ENCODE results near the gene COQ10B.

Gene COQ10B

GRCh38 chr2:197514754-197515153, 61.4 kb downstream of the COQ10B start:
- Histone ChIP-seq H3K4me3 (ENCODE audit: insufficient read depth in 1 of 2, low read depth in 1 of 2, low read length in 2 of 2) (peak overlapping the region in 1 of 2 experiments; percentile 96), H2AK5ac (ENCODE audit: low read length, severe bottlenecking) (no peak overlapping the region), H4K8ac (ENCODE audit: low read length) (no peak overlapping the region), H3K27ac (ENCODE audit: low read length, poor library complexity, severe bottlenecking) (peak overlapping the region; percentile 85), H3K14ac (ENCODE audit: low read length in 2 of 2) (no peak overlapping the region), H3K23ac (ENCODE audit: low read length in 2 of 2) (no peak overlapping the region), H3K27me3 (ENCODE audit: control insufficient read depth in 1 of 2, insufficient read depth in 1 of 2, low read length in 2 of 2) (no peaks in the 10 kb centered on the region), H3K4ac (ENCODE audit: low read depth in 1 of 2, low read length in 2 of 2) (no peak overlapping the region), H4K91ac (ENCODE audit: low read length) (no peak overlapping the region), H3K36me3 (ENCODE audit: control insufficient read depth in 1 of 2, insufficient read depth in 2 of 2, low read depth in 1 of 2, low read length in 2 of 2) (no peaks in the 10 kb centered on the region), H3K18ac (ENCODE audit: low read depth in 1 of 2, low read length in 2 of 2) (no peak overlapping the region), H3K79me1 (replicated peaks; ENCODE audit: low read length, poor library complexity, severe bottlenecking) (peaks cover 1% of the 10 kb centered on the region), H2BK120ac (ENCODE audit: low read depth, low read length) (no peak overlapping the region), H3K9ac (ENCODE audit: low read length) (peak overlapping the region; percentile 96), H2BK12ac (ENCODE audit: low read length in 2 of 2) (no peak overlapping the region), H2AFZ (ENCODE audit: low read depth, low read length) (no peak overlapping the region), H3K4me1 (ENCODE audit: control insufficient read depth, insufficient read depth, low read depth, low read length) (peaks cover 1% of the 10 kb centered on the region), H3K4me2 (ENCODE audit: low read length, poor library complexity, severe bottlenecking) (peak overlapping the region; percentile 98), H2BK15ac (ENCODE audit: low read depth, poor library complexity, severe bottlenecking) (no peak overlapping the region), H2BK5ac (ENCODE audit: low read depth, low read length, poor library complexity, severe bottlenecking) (no peak overlapping the region), H3K9me3 (ENCODE audit: control insufficient read depth, low read length) (no peaks in the 10 kb centered on the region)
- peak; percentile 28 for DNase-seq
- WGBS = 70% methylated on average over 3 of the region's 3 CpGs

GRCh38 chr2:197515315-197515738, 62.0 kb downstream of the COQ10B start:
- no peak overlapping the region for H3K23ac ChIP-seq (ENCODE audit: low read length in 2 of 2)
- H3K9ac ChIP-seq (ENCODE audit: low read length) = peak overlapping the region; percentile 96
- peaks cover 0 to 2% of the 10 kb centered on the region in 2 experiments for H3K36me3 ChIP-seq (ENCODE audit: control insufficient read depth in 1 of 2, insufficient read depth in 2 of 2, low read depth in 1 of 2, low read length in 2 of 2)
- no peaks in the 10 kb centered on the region for H3K27me3 ChIP-seq (ENCODE audit: control insufficient read depth in 1 of 2, insufficient read depth in 1 of 2, low read length in 2 of 2)
- 2% methylated on average over 16 of the region's 16 CpGs for WGBS
- H2AFZ ChIP-seq (ENCODE audit: low read depth, low read length) = peak overlapping the region; percentile 36
- no peak overlapping the region for H2BK120ac ChIP-seq (ENCODE audit: low read depth, low read length)
- H4K8ac ChIP-seq (ENCODE audit: low read length) = peak overlapping the region; percentile 87
- H2AK5ac ChIP-seq (ENCODE audit: low read length, severe bottlenecking) = no peak overlapping the region
- H3K27ac ChIP-seq (ENCODE audit: low read length, poor library complexity, severe bottlenecking) = peak overlapping the region; percentile 85
- peak overlapping the region; percentile 96 to 99 for H3K4me3 ChIP-seq (ENCODE audit: insufficient read depth in 1 of 2, low read depth in 1 of 2, low read length in 2 of 2)
- no peak overlapping the region for H2BK5ac ChIP-seq (ENCODE audit: low read depth, low read length, poor library complexity, severe bottlenecking)
- peak overlapping the region; percentile 52 for H2BK15ac ChIP-seq (ENCODE audit: low read depth, poor library complexity, severe bottlenecking)
- H3K79me1 ChIP-seq (replicated peaks; ENCODE audit: low read length, poor library complexity, severe bottlenecking) = peaks cover 1% of the 10 kb centered on the region
- H3K4me2 ChIP-seq (ENCODE audit: low read length, poor library complexity, severe bottlenecking) = peak overlapping the region; percentile 98
- H3K4me1 ChIP-seq (ENCODE audit: control insufficient read depth, insufficient read depth, low read depth, low read length) = peaks cover 1% of the 10 kb centered on the region
- H4K91ac ChIP-seq (ENCODE audit: low read length) = peak overlapping the region; percentile 82
- DNase-seq = peak; percentile 65
- H3K14ac ChIP-seq (ENCODE audit: low read length in 2 of 2) = peak overlapping the region in 1 of 2 experiments; percentile 35
- no peaks in the 10 kb centered on the region for H3K9me3 ChIP-seq (ENCODE audit: control insufficient read depth, low read length)
- peak overlapping the region; percentile 92 to 97 for H3K18ac ChIP-seq (ENCODE audit: low read depth in 1 of 2, low read length in 2 of 2)
- peak overlapping the region in 1 of 2 experiments; percentile 61 for H2BK12ac ChIP-seq (ENCODE audit: low read length in 2 of 2)
- peak overlapping the region; percentile 51 to 60 for H3K4ac ChIP-seq (ENCODE audit: low read depth in 1 of 2, low read length in 2 of 2)

- Histone ChIP-seq H4K91ac (ENCODE audit: low read length) (peak within 1 kb of the TSS; percentile 94), H2AK5ac (ENCODE audit: low read length, severe bottlenecking) (peak within 1 kb of the TSS; percentile 59), H2AFZ (ENCODE audit: low read depth, low read length) (peak within 1 kb of the TSS; percentile 91), H2BK120ac (ENCODE audit: low read depth, low read length) (peak within 1 kb of the TSS; percentile 71), H3K27ac (ENCODE audit: low read length, poor library complexity, severe bottlenecking) (peak within 1 kb of the TSS; percentile 85), H3K14ac (ENCODE audit: low read length in 2 of 2) (peak within 1 kb of the TSS in 1 of 2 experiments; percentile 100), H3K9me3 (ENCODE audit: control insufficient read depth, low read length) (no peaks in the 10 kb centered on the region), H3K4ac (ENCODE audit: low read depth in 1 of 2, low read length in 2 of 2) (peak within 1 kb of the TSS; percentile 77 to 99), H3K36me3 (ENCODE audit: control insufficient read depth in 1 of 2, insufficient read depth in 2 of 2, low read depth in 1 of 2, low read length in 2 of 2) (peaks cover 0 to 5% of the 10 kb centered on the region in 2 experiments), H3K27me3 (ENCODE audit: control insufficient read depth in 1 of 2, insufficient read depth in 1 of 2, low read length in 2 of 2) (no peaks in the 10 kb centered on the region), H3K79me1 (replicated peaks; ENCODE audit: low read length, poor library complexity, severe bottlenecking) (peaks cover 1% of the 10 kb centered on the region), H2BK5ac (ENCODE audit: low read depth, low read length, poor library complexity, severe bottlenecking) (peak within 1 kb of the TSS; percentile 96), H3K9ac (ENCODE audit: low read length) (peak within 1 kb of the TSS; percentile 96), H3K4me3 (ENCODE audit: insufficient read depth in 1 of 2, low read depth in 1 of 2, low read length in 2 of 2) (peak within 1 kb of the TSS; percentile 96 to 99), H3K18ac (ENCODE audit: low read depth in 1 of 2, low read length in 2 of 2) (peak within 1 kb of the TSS; percentile 97 to 100), H4K8ac (ENCODE audit: low read length) (peak within 1 kb of the TSS; percentile 95), H3K23ac (ENCODE audit: low read length in 2 of 2) (peak within 1 kb of the TSS; percentile 69 to 94), H2BK12ac (ENCODE audit: low read length in 2 of 2) (peak within 1 kb of the TSS in 1 of 2 experiments; percentile 61), H3K4me1 (ENCODE audit: control insufficient read depth, insufficient read depth, low read depth, low read length) (peaks cover 1% of the 10 kb centered on the region), H2BK15ac (ENCODE audit: low read depth, poor library complexity, severe bottlenecking) (peak within 1 kb of the TSS; percentile 74), H3K4me2 (ENCODE audit: low read length, poor library complexity, severe bottlenecking) (peak within 1 kb of the TSS; percentile 98)
- WGBS = under 1% methylated on average over 59 of the region's 66 CpGs
- DNase-seq = peak; percentile 96
Observed at GRCh38 chr2:197515739-197516392, 62.5 kb downstream of the COQ10B start, which contains the start of gene MOB4. Gene MOB4, plus strand, starts transcription at chr2:197516066. Its CDS starts 21 bp downstream, at chr2:197516087.

GRCh38 chr2:197516393-197516761, 63.0 kb downstream of the COQ10B start:
- Histone ChIP-seq H3K4me3 (ENCODE audit: insufficient read depth in 1 of 2, low read depth in 1 of 2, low read length in 2 of 2) (peak overlapping the region; percentile 96 to 99), H3K4ac (ENCODE audit: low read depth in 1 of 2, low read length in 2 of 2) (peak overlapping the region; percentile 75 to 99), H2BK15ac (ENCODE audit: low read depth, poor library complexity, severe bottlenecking) (no peak overlapping the region), H3K18ac (ENCODE audit: low read depth in 1 of 2, low read length in 2 of 2) (peak overlapping the region; percentile 97 to 100), H3K14ac (ENCODE audit: low read length in 2 of 2) (peak overlapping the region in 1 of 2 experiments; percentile 100), H3K23ac (ENCODE audit: low read length in 2 of 2) (peak overlapping the region; percentile 69 to 94), H3K9ac (ENCODE audit: low read length) (peak overlapping the region; percentile 96), H3K9me3 (ENCODE audit: control insufficient read depth, low read length) (no peaks in the 10 kb centered on the region), H2BK120ac (ENCODE audit: low read depth, low read length) (no peak overlapping the region), H2BK5ac (ENCODE audit: low read depth, low read length, poor library complexity, severe bottlenecking) (peak overlapping the region; percentile 96), H2AK5ac (ENCODE audit: low read length, severe bottlenecking) (peak overlapping the region; percentile 59), H2BK12ac (ENCODE audit: low read length in 2 of 2) (no peak overlapping the region), H3K27me3 (ENCODE audit: control insufficient read depth in 1 of 2, insufficient read depth in 1 of 2, low read length in 2 of 2) (no peaks in the 10 kb centered on the region), H3K79me1 (replicated peaks; ENCODE audit: low read length, poor library complexity, severe bottlenecking) (peaks cover 1% of the 10 kb centered on the region), H3K4me1 (ENCODE audit: control insufficient read depth, insufficient read depth, low read depth, low read length) (peaks cover 1% of the 10 kb centered on the region), H4K8ac (ENCODE audit: low read length) (peak overlapping the region; percentile 95), H4K91ac (ENCODE audit: low read length) (peak overlapping the region; percentile 94), H3K4me2 (ENCODE audit: low read length, poor library complexity, severe bottlenecking) (peak overlapping the region; percentile 63), H2AFZ (ENCODE audit: low read depth, low read length) (peak overlapping the region; percentile 91), H3K27ac (ENCODE audit: low read length, poor library complexity, severe bottlenecking) (peak overlapping the region; percentile 9), H3K36me3 (ENCODE audit: control insufficient read depth in 1 of 2, insufficient read depth in 2 of 2, low read depth in 1 of 2, low read length in 2 of 2) (peaks cover 0 to 5% of the 10 kb centered on the region in 2 experiments)
- 0% methylated on average over 15 of the region's 17 CpGs for WGBS
- DNase-seq = peak; percentile 58
